ENCODE results near the gene IER5L. TPM values are rescaled to one million over a fixed set of nuclear protein-coding genes. Genes with fewer than 3 reads are reported as not detected.

Gene IER5L
- total RNA-seq, 2 experiments from 2014 or later = 3.7 to 4.1 TPM

DNA sequence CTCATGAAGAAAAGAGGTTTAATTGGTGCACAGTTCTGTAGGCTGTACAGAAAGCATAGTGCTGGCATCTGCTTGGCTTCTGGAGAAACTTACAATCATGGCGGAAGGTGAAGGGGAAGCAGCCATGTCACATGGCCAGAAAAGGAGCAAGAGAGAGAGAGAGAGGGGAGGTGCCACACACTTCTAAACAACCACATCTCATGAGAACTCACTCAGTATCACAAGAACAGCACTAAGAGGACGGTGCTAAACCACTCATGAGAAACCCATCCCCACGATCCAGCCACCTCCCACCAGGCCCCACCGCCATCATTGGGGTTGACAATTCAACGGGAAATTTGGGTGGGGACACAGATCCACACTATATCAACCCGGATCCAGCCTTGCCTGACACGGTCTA lies 28.8 kb upstream of the IER5L start:
- no peak for DNase-seq
- Mint-ChIP-seq H3K27ac (peak overlapping the region; percentile 75), H3K4me3 (no peak overlapping the region), H3K27me3 (no peaks in the 10 kb centered on the region), H3K9me3 (no peaks in the 10 kb centered on the region), H3K36me3 (ENCODE audit: low read depth) (peaks cover 3% of the 10 kb centered on the region), H3K4me1 (ENCODE audit: low read depth) (peaks cover 40% of the 10 kb centered on the region)
- ChIA-PET CTCF (interaction anchor here (1.6 kb wide), 1 partner anchor 404 kb away, joined by 3 read pairs; no protein-coding TSS in a partner anchor), POLR2A (interaction anchor here (1.3 kb wide), 1 partner anchor 29 kb away, joined by 14 read pairs; no protein-coding TSS in a partner anchor)
- TF ChIP-seq CTCF (IDR thresholded peaks at IDR 0.05) = no peak
- no peak for ATAC-seq
- intact Hi-C loops (cut with micrococcal nuclease) = no loop called here

- CTCF ChIA-PET = interaction anchor here (1.6 kb wide), 1 partner anchor 404 kb away, joined by 3 read pairs; no protein-coding TSS in a partner anchor
- ATAC-seq (no peak), DNase-seq (no peak)
- no peaks in the 10 kb centered on the region for H3K9me3 Mint-ChIP-seq
- POLR2A ChIA-PET = no interaction called here
- peaks cover 3% of the 10 kb centered on the region for H3K36me3 Mint-ChIP-seq (ENCODE audit: low read depth)
- no peak overlapping the region for H3K4me3 Mint-ChIP-seq
- peaks cover 40% of the 10 kb centered on the region for H3K4me1 Mint-ChIP-seq (ENCODE audit: low read depth)
- intact Hi-C loops (cut with micrococcal nuclease) = no loop called here
- peak overlapping the region; percentile 75 for H3K27ac Mint-ChIP-seq
- no peaks in the 10 kb centered on the region for H3K27me3 Mint-ChIP-seq
- no peak for TF ChIP-seq CTCF (IDR thresholded peaks at IDR 0.05)
These were observed 28.3 kb upstream of the IER5L start for GRCh38 chr9:129206401-129206800.

DNA sequence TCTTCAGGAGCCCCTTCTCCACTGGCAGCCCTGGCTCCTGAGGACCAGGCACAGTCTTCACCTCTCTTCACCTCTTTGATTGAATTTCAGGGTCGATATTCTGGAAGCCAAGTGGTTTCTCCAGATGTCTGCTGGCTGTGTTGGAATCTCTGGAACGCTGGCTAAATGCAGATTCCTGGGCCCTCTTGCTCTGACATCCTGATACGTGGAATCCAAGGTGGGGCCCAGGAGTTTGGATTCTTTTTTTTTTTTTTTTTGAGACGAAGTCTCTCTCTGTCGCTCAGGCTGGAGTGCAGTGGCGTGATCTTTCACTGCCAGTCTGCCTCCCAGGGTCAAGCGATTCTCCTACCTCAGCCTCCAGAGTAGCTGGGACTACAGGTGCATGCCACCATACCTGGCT lies 26.8 kb upstream of the IER5L start:
- no peak for ATAC-seq
- no peak for DNase-seq
- Mint-ChIP-seq H3K4me1 (ENCODE audit: low read depth) (peaks cover 36% of the 10 kb centered on the region), H3K9me3 (no peaks in the 10 kb centered on the region), H3K36me3 (ENCODE audit: low read depth) (peaks cover 3% of the 10 kb centered on the region), H3K27me3 (no peaks in the 10 kb centered on the region), H3K4me3 (no peak overlapping the region), H3K27ac (no peak overlapping the region)
- TF ChIP-seq CTCF (IDR thresholded peaks at IDR 0.05) = no peak
- CTCF ChIA-PET = no interaction called here
- POLR2A ChIA-PET = no interaction called here
- intact Hi-C loops (cut with micrococcal nuclease) = no loop called here

DNA sequence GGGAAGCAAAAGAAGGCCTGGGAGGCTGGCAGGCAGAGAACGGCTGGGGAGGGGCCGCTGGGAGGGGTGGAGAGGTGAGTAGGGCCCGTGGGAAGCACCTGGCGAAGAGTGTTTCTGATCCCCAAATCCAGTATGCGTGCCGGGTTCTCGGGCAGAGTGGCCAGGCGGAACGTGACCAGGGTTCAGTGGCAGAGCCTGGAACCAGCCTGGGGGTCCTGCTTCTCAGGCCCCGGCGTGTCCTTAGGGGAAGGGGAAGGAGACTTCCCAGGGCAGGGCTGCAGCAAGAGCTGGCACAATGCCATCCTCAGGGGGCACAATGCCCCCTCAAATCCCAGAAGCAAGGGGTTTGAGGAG lies 25.5 kb upstream of the IER5L start:
- Mint-ChIP-seq H3K4me3 (peak overlapping the region; percentile 69), H3K9me3 (no peaks in the 10 kb centered on the region), H3K27me3 (no peaks in the 10 kb centered on the region), H3K4me1 (ENCODE audit: low read depth) (peaks cover 28% of the 10 kb centered on the region), H3K27ac (no peak overlapping the region), H3K36me3 (ENCODE audit: low read depth) (peaks cover 3% of the 10 kb centered on the region)
- no peak for TF ChIP-seq CTCF (IDR thresholded peaks at IDR 0.05)
- POLR2A ChIA-PET = no interaction called here
- CTCF ChIA-PET = no interaction called here
- ATAC-seq (no peak), DNase-seq (no peak)
- intact Hi-C loops (cut with micrococcal nuclease) = no loop called here

DNA sequence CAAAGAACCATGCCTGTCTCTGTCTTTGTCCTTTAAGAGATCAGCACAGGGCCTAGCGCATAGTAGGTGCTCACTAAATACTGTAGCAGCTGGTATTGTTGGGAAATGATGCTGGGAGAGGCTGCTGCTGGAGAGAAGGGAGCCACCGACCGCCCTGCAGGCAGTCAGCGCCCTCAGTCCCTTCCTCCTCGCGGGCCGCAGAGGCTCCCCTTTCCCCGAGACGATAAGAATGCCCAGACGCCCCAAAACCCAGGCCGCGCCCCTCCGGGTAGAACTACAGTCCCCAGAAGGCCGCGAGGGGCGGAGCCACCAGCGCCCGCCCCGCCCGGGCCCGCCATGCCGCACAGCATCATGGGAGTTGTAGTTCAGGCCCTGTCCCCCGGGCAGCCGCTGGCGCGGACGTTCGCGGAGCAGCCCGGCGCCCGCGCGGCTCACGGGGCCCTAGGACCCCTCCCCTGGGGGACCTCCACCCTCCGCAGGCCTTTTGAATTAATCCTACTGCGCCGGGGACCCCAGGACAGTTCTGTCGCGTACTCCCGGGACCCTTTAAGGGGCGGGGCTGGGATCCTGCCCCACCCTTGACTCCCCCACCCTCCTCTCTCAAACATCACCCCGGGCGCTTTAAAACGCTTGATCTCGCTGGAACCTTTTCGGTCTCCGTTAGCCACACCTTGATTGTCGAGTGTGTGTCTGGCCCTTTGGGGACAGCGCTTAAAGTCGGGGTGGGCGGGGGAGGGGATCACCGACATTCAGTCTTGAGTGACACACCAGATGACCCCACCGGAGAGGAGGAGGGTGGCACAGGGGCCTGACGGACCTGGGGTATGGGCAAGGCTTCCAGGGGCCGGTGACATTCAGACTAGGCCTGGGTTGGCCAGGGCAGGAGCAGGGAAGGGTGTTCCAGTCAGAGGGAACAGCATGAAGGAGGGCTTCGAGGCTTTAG lies 24.8 kb upstream of the IER5L start:
- ATAC-seq = peak; percentile 95
- H3K4me1 Mint-ChIP-seq (ENCODE audit: low read depth) = peaks cover 24% of the 10 kb centered on the region
- peaks cover 3% of the 10 kb centered on the region for H3K36me3 Mint-ChIP-seq (ENCODE audit: low read depth)
- H3K27ac Mint-ChIP-seq = peak overlapping the region; percentile 84
- no peaks in the 10 kb centered on the region for H3K27me3 Mint-ChIP-seq
- peak overlapping the region; percentile 69 for H3K4me3 Mint-ChIP-seq
- DNase-seq = peak; percentile 91
- ChIA-PET POLR2A (interaction anchor here (1.3 kb wide), 1 partner anchor 34 kb away, joined by 3 read pairs; no protein-coding TSS in a partner anchor), CTCF (no interaction called here)
- H3K9me3 Mint-ChIP-seq = no peaks in the 10 kb centered on the region
- TF ChIP-seq CTCF (IDR thresholded peaks at IDR 0.05) = no peak
- intact Hi-C loops (cut with micrococcal nuclease) = no loop called here

Measured in activated CD8-positive, alpha-beta T cell treated with anti-CD3 and anti-CD28 coated beads for 36 hours (primary cell).